Measurements from ENCODE around the gene PAMR1.
"Not testable (repeated sequence)": the region's sequence is repeated elsewhere in the genome, so short reads cannot be mapped to it uniquely, and the experiment has no call there.

The PAMR1 gene

DNA sequence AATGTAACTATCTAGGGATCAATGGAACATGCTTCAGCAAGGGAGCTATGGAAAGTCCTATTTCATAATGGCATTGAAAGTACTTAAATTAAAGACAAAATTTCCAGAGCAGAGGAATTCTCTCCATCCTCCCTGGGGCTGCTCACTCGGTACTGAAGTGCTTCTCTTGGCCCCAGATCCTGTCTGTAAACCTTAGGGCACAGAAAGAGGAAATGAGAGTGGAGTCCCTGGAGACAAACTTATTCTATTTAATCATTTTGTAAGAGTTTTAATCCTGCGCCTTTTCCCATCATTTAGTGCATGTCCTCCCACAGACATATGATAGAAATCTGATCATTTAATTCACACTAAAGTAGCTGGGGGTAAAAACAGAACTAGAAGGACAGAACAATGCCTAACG lies 20.9 kb upstream of the PAMR1 start:
- DNase-seq (ENCODE audit: low read depth) = no peak
- no peak overlapping the region for H3K4me3 ChIP-seq (ENCODE audit: low read depth, low read length)

DNA sequence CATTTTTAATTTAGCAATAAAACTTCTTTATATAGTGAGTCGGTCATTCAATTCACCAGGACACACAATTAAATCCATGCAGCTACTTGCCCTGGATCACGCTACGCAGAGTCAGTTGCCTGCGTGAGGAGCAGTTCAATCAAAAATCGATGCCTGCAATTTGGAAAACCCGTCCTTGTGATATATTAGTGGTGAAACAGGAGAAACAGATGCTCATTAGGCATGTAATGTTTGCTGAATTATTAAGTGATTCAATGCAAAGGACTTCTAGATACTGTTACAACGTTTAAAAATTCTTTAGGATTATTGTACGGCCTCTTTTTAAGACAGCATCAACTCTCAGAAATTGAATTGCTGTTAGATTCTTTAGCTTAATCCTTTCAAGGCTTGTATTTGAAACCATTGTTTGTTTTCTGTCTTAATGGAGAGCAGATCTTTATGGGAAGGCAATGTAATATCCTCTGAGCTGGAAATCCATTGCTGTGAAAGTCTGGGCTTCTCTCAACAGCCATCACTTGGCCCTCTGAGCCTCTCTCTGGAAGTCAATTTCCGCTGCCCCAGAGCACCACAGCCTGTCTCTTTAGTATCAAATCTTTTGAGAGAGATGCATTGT lies 20.1 kb upstream of the PAMR1 start:
- H3K4me3 ChIP-seq (ENCODE audit: low read depth, low read length) = no peak overlapping the region
- no peak for DNase-seq (ENCODE audit: low read depth)

- no peak for DNase-seq (ENCODE audit: low read depth)
- no peak overlapping the region for H3K4me3 ChIP-seq (ENCODE audit: low read depth, low read length)
Observed at GRCh38 chr11:35543481-35543880, 18.1 kb upstream of the PAMR1 start.

- peak; percentile 62 for DNase-seq (ENCODE audit: low read depth)
- H3K4me3 ChIP-seq (ENCODE audit: low read depth, low read length) = no peak overlapping the region
Observed at GRCh38 chr11:35541621-35542375, 16.4 kb upstream of the PAMR1 start.

DNA sequence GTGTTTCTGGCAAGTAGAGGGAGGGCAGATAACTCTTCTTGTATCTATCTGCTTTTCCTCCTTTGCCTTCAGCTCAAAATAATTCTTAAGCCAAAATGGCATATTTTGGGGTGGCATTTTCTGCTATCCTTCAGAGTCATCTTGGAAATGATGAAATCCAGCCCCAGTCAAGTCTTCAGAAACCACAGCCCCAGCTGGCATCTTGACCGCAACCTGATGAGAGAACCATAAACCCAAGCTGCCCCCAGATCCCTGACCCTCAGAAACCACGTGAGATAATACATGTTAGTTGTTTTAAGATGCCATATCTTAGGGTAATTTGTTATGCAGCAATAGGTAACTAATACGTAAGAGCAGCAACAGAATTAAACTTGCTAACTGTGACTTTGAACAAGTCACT lies 15.1 kb upstream of the PAMR1 start:
- no peak for DNase-seq (ENCODE audit: low read depth)
- H3K4me3 ChIP-seq (ENCODE audit: low read depth, low read length) = no peak overlapping the region

DNA sequence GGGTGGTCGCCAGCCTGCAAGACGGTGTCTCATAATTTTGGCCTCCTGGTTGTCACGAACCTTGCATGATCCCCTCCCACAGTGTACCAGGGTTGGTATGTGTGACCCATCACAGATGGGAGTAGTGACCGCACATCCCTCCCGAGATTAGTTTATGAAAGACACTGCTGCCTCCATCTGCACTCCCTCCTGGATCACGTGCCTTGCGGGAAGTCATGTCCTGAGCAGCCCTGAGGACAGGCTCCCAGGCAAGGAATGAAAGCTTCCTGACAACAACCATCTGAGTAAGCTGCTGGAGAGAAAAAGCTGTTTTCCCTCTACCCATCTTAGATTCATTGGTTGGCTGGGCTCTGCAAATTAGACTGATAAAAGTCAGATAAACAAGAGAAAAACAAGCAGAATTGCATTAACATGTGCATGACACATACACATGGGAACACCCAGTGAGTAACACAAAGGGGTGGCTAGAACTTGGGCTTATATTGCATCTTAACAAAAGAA lies 14.4 kb upstream of the PAMR1 start:
- no peak for DNase-seq (ENCODE audit: low read depth)

DNA sequence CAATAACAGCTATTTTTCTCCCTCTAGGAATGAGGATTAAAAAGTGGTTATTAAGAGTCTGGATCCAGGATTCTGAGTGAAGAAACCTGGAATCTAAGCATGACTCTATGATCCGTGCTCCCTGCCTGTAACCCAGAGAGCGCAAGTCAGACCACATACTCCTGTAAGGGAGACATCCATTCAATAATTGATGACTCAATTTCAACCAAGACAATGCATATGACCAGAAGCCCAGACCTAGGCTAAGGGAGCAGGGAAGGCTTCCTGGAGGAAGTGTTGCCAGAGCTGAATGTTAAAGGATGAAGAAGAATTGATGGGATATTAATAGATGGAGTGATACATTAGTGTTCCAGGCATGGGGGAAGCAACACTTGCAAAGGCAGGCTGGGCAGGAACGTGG lies 13.8 kb upstream of the PAMR1 start:
- no peak for DNase-seq (ENCODE audit: low read depth)
- H3K4me3 ChIP-seq (ENCODE audit: low read depth, low read length) = no peak overlapping the region

More for the DNA sequence above, 14.4 kb upstream of the PAMR1 start:
- H3K4me3 ChIP-seq (ENCODE audit: low read depth, low read length) = no peak overlapping the region

- DNase-seq (ENCODE audit: low read depth) = no peak
- no peak overlapping the region for H3K4me3 ChIP-seq (ENCODE audit: low read depth, low read length)
Observed at GRCh38 chr11:35536470-35536869, 11.1 kb upstream of the PAMR1 start.

DNA sequence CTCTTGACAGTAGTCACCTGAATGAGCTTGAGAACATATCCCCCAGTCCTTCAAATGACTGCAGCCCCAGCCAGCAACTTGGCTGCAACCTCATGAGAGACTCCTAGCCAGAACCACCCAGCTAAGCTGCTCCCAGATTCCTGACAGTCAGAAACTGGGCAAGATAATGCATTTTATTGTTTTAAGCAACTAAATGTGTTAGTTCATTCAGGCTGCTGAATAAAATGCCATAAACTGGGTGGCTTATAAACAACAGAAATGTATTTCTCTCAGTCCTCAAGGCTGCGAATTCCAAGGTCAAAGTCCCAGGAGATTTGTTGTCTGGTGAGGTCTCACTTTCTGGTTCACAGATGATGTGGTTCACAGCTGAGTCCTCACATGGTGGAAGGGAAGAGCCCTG lies 5.8 kb upstream of the PAMR1 start:
- no peak overlapping the region for H3K4me3 ChIP-seq (ENCODE audit: low read depth, low read length)
- no peak for DNase-seq (ENCODE audit: low read depth)

DNA sequence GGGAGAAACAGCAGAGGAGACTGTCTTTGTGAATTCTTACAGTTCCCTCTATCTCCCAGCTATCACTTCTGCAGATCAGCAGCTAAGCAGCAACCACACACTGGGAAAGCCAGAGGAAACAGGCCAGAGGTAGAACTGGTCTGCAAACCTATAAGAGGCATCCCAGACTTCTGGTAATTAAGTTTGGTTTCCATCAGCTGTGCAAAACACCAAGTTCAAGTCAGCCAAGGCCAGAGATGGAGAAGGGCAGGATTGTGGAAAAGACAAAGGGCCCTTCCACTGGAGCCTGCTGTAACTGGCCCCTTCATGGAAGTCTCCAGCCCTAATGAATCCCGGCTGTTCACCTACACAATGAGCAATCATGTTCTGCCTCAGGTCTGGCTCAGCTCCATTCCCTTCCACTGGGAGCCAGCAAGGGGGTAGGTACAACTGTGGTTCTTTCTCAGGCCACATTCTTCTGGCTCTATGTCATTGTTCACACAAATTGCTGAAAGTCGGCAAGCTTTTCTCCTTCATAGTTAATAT lies 4.6 kb upstream of the PAMR1 start:
- H3K4me3 ChIP-seq (ENCODE audit: low read depth, low read length) = no peak overlapping the region
- peak; percentile 86 for DNase-seq (ENCODE audit: low read depth)

DNA sequence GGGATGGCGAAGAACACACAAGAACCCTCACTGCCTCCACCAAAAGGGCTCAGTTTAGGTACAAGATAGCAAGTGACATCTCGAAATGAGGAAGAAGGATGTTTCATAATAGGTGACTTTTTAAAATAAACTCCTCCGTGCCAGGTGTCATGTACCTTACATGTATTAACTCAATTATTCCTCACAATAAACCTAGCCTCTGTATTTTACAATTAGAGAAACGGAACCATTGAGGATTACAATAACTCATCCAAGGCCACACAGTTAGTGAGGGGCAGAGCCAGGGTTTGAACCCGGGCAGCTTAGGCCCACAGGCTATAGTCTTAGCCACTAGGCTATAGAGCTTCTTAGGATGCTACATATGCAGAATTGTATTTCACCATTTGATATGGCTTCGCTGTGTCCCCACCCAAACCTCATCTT lies 965 bp upstream of the PAMR1 start:
- no peak overlapping the region for H3K4me3 ChIP-seq (ENCODE audit: low read depth, low read length)

DNA sequence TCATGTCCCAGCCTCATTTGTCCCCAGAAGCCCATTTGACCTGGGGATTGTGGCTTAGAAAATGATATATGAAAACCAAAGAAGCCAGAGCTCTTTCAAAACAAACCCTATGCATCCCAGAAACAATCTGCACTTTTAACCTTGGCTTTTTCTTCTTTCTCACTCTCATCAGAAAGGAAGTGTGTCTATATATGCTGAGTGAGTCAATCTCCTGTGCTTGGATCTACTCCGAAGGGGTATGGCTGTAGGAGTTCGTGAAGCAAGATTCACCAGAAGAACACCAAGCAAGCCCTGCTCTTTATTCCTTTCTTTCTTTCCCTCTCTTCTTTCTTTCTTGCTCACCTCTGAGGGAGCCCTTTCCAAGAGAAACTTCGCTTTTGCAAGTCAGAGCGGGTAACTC lies 636 bp downstream of the PAMR1 start:
- no peak for DNase-seq (ENCODE audit: low read depth)

More for the DNA sequence above, 965 bp upstream of the PAMR1 start:
- DNase-seq (ENCODE audit: low read depth) = no peak

GRCh38 chr11:35523861-35524260 lies 1.6 kb downstream of the PAMR1 start:
- DNase-seq (ENCODE audit: low read depth) = no peak
- H3K4me3 ChIP-seq (ENCODE audit: low read depth, low read length) = peak overlapping the region; percentile 53

More for the DNA sequence above, 636 bp downstream of the PAMR1 start:
- H3K4me3 ChIP-seq (ENCODE audit: low read depth, low read length) = peak overlapping the region; percentile 53

DNA sequence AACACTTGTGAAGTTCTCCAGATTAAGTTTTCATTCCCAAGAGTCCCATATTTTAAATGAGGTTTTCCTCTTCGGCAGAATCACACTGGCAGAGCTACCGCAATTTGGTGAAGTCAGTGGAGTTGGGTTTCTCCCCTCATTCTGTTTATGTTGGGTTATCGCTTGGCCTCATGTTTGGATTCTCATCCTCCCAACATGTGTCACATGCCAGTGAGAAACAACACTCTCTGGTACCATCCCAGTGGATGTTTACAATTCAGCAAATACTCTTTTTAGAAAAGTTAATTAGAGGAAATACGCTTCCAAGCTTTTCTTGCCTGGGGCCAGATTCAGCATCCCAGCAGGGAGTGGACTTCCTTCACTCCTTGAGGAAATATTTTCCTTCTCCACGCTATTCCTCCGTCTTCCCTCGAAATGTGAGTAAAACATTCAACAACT lies 2.1 kb downstream of the PAMR1 start:
- no peak for DNase-seq (ENCODE audit: low read depth)
- peak overlapping the region; percentile 16 for H3K4me3 ChIP-seq (ENCODE audit: low read depth, low read length)

- DNase-seq (ENCODE audit: low read depth) = not testable (repeated sequence)
Observed at GRCh38 chr11:35522091-35522490, 3.3 kb downstream of the PAMR1 start.

GRCh38 chr11:35520376-35520775 lies 5.0 kb downstream of the PAMR1 start:
- no peak overlapping the region for H3K4me3 ChIP-seq (ENCODE audit: low read depth, low read length)

More at GRCh38 chr11:35522091-35522490, 3.3 kb downstream of the PAMR1 start:
- H3K4me3 ChIP-seq (ENCODE audit: low read depth, low read length) = not testable (repeated sequence)

DNA sequence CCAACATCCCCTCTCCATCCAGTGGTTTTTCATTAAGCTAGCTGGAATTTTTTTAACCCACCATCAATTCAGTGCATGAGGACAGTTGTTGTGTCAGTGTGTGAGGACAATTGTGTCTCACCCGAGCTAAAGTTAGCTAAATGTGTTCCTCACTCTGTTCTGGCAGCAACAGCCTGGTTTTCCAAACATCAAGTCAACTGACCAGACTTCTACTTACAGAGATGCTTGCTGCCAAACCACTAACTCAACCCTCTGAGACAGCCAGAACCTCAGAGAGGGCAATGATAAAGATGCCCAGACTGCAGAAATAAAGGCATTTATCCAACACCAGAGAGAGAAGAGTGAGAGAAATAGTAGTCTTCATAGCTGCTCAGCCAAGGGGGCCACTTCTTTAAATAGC lies 6.7 kb downstream of the PAMR1 start:
- no peak overlapping the region for H3K4me3 ChIP-seq (ENCODE audit: low read depth, low read length)
- DNase-seq (ENCODE audit: low read depth) = no peak

More at GRCh38 chr11:35520376-35520775, 5.0 kb downstream of the PAMR1 start:
- DNase-seq (ENCODE audit: low read depth) = no peak

DNA sequence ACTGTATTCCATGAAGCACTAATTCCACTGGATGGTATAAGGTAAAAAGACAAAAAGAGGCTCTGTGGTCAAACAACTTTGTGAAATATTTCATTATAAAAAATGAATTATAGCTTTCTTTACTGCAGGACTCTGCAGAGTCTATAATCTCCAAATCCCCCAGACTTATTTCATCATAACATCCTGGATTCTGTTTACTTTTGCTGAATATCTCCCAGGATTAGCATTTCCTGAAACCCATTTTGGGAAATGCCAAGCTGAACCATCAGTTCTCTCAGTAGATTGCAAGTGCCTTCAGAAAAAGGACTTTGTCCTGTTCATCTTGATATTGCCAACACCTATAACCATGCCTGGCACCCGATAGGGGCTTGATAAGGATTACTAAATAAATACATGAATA lies 7.9 kb downstream of the PAMR1 start:
- no peak for DNase-seq (ENCODE audit: low read depth)
- no peak overlapping the region for H3K4me3 ChIP-seq (ENCODE audit: low read depth, low read length)

DNA sequence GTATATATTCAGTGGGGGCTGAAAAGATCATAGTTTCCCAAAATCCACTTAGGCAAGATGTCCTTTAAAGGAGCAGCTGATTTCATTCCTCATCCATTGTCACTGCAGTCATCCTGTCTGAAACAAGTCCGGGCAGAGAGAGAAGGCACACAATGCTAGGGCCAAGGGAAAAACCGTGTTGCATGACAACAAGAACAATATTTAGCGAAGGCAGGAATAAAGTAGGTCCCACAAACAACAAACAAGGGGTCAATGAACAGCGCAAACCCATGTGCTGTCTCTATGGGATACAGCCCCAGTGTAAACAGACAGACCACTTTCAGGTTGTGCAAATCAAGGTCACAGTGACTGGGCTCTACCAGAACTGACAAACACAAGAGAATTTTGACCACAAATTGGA lies 9.0 kb downstream of the PAMR1 start:
- no peak for DNase-seq (ENCODE audit: low read depth)
- H3K4me3 ChIP-seq (ENCODE audit: low read depth, low read length) = no peak overlapping the region

DNA sequence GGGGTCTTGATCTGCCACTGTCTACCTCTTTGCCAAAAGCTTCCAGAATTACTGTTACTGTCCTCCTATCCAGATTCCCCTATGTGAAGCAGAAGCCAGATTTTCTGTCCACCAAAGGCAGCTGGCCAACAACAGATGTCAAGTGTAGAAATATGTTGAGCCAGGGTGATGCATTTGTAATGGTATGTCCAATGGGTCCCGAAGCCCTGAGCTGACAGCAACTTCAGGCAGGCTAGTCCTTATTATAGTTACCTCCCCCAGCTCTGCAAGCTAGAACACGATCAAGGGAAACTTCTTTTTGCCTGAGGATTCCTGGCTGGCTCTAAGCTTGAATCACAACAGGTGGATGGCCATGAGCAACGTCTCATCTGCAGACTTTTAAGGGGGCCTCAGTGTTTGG lies 10.2 kb downstream of the PAMR1 start:
- peak; percentile 85 for DNase-seq (ENCODE audit: low read depth)
- no peak overlapping the region for H3K4me3 ChIP-seq (ENCODE audit: low read depth, low read length)

GRCh38 chr11:35514481-35514880 lies 10.9 kb downstream of the PAMR1 start:
- H3K4me3 ChIP-seq (ENCODE audit: low read depth, low read length) = no peak overlapping the region
- no peak for DNase-seq (ENCODE audit: low read depth)
